ENCODE data around the gene MICALL2. TPM values are rescaled to one million over a fixed set of nuclear protein-coding genes. Genes with fewer than 3 reads are reported as not detected.

MICALL2 gene
- total RNA-seq, 1 donor from 2014 or later: 13.9 TPM

DNA sequence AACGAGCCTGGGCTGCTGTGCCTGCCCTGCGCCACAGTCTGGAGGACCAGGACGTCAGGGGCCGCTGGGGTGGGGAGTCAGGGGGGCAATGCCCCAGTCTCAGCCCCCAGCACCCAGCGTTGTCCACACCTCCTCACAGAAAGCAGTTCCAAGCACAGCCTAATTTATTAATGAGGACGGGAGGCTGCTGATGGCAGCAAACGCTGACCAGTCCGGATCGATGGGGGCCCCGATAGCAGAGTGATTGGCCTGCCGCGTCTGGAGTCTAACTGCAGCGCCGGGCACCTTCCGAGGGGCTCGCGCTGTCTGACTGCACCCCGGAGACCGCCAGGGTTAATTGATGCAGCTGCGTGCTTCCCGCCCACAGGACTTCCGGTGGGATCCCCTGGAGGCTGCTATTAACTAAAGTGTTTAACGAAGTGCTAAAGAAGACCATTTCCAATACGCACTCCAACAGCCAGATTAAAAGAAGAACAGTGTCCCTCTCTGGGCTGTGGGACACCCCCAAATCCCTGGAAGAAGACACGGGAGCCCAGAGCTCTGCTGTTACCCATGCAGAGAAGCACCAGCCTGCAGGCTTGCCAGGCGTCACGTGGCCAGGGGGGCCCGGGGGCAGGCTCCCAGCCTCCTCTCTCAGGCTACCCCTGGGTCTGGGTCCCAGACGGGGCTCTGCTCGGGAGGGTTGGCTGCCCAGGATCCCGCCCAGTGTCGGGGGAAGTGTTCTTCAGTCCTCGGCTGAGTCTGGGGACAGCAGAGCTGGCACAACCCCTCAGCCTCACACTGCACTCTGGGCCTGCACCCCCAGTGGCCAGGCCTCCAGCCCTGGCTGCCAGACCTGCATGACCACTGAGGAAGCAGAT, 63.8 kb downstream of the MICALL2 start:
- Mint-ChIP-seq H3K27ac (no peak overlapping the region), H3K36me3 (ENCODE audit: insufficient read depth) (no peaks in the 10 kb centered on the region), H3K4me3 (ENCODE audit: low read depth) (no peak overlapping the region), H3K4me1 (ENCODE audit: low read depth) (no peaks in the 10 kb centered on the region), H3K27me3 (peaks cover 37% of the 10 kb centered on the region), H3K9me3 (ENCODE audit: low read depth) (peaks cover 6% of the 10 kb centered on the region)
- TF ChIP-seq, protein P1, sequence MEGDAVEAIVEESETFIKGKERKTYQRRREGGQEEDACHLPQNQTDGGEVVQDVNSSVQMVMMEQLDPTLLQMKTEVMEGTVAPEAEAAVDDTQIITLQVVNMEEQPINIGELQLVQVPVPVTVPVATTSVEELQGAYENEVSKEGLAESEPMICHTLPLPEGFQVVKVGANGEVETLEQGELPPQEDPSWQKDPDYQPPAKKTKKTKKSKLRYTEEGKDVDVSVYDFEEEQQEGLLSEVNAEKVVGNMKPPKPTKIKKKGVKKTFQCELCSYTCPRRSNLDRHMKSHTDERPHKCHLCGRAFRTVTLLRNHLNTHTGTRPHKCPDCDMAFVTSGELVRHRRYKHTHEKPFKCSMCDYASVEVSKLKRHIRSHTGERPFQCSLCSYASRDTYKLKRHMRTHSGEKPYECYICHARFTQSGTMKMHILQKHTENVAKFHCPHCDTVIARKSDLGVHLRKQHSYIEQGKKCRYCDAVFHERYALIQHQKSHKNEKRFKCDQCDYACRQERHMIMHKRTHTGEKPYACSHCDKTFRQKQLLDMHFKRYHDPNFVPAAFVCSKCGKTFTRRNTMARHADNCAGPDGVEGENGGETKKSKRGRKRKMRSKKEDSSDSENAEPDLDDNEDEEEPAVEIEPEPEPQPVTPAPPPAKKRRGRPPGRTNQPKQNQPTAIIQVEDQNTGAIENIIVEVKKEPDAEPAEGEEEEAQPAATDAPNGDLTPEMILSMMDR (IDR thresholded peaks at IDR 0.05; ENCODE audit: unreplicated experiment): no peak
- DNase-seq (ENCODE audit: low spot score, unreplicated experiment): no peak

DNA sequence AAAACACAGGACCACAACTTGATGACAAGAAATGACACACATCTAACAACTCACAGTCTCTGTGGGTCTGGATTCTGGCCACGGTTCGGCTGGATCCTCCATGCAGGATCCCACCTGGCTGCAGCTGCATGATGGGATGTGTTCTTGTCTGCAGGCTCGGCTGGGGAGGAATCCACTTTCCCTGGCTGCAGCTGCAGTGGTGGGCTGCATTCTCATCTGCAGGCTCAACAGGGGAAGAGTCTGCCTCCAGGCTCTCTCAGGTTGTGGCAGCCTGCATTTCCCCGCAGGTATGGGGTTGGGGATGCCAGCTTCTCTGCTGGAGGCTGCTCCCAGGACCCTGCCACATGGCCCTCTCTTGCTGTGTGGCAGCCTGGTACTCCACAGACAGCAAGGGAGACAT, 64.9 kb downstream of the MICALL2 start:
- no peaks in the 10 kb centered on the region for H3K36me3 Mint-ChIP-seq (ENCODE audit: insufficient read depth)
- H3K4me1 Mint-ChIP-seq (ENCODE audit: low read depth): no peaks in the 10 kb centered on the region
- H3K27me3 Mint-ChIP-seq: peaks cover 36% of the 10 kb centered on the region
- H3K9me3 Mint-ChIP-seq (ENCODE audit: low read depth): peaks cover 6% of the 10 kb centered on the region
- H3K4me3 Mint-ChIP-seq (ENCODE audit: low read depth): no peak overlapping the region
- no peak overlapping the region for H3K27ac Mint-ChIP-seq
- DNase-seq (ENCODE audit: low spot score, unreplicated experiment): no peak
- TF ChIP-seq, protein P1 (IDR thresholded peaks at IDR 0.05; ENCODE audit: unreplicated experiment): no peak

DNA sequence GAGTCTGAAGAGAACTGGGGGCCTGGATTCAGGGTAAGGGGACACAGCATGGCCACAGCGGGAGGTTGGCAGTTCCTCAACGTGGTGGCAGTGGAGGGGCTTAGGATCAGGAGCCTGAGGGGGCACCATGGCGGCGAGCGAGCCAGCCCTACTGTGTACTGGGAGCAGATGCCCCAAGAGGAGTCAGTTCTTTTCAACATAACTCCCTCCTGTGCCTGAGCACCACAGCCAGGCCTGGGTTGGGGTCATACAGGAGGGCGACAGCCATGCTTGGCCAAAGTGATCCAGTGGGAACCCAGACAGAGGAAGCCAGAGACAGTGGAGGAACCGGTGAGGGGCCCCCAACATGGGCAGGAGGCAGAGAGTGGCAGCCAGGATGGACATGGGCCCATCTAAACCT, 65.8 kb downstream of the MICALL2 start:
- Mint-ChIP-seq H3K4me3 (ENCODE audit: low read depth) (no peak overlapping the region), H3K9me3 (ENCODE audit: low read depth) (peaks cover 6% of the 10 kb centered on the region), H3K36me3 (ENCODE audit: insufficient read depth) (no peaks in the 10 kb centered on the region), H3K27me3 (peaks cover 31% of the 10 kb centered on the region), H3K27ac (no peak overlapping the region), H3K4me1 (ENCODE audit: low read depth) (no peaks in the 10 kb centered on the region)
- TF ChIP-seq, protein P1 (IDR thresholded peaks at IDR 0.05; ENCODE audit: unreplicated experiment): no peak
- no peak for DNase-seq (ENCODE audit: low spot score, unreplicated experiment)

DNA sequence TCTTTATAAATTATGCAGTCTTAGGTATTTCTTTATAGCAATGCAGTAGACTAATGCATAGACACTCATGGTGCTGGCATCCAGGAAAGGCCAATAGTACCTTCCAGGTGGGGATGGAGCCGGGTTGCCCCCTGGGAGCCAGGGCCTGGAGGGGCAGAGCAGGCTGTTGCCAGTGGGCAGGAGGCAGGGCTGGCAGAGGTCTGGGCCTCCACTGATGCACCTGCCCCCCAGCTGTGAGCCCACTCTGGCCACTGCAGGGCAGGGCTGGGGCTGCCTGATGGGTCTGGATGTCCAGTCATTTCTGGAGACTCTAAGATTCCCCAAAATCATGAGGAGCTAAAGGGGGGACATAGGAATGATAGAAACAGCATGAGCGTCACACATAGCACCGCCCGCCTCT, 66.7 kb downstream of the MICALL2 start:
- TF ChIP-seq, protein P1 (IDR thresholded peaks at IDR 0.05; ENCODE audit: unreplicated experiment): no peak
- H3K4me3 Mint-ChIP-seq (ENCODE audit: low read depth): no peak overlapping the region
- peaks cover 30% of the 10 kb centered on the region for H3K27me3 Mint-ChIP-seq
- no peaks in the 10 kb centered on the region for H3K4me1 Mint-ChIP-seq (ENCODE audit: low read depth)
- H3K36me3 Mint-ChIP-seq (ENCODE audit: insufficient read depth): no peaks in the 10 kb centered on the region
- no peak for DNase-seq (ENCODE audit: low spot score, unreplicated experiment)
- H3K27ac Mint-ChIP-seq: no peak overlapping the region
- H3K9me3 Mint-ChIP-seq (ENCODE audit: low read depth): peaks cover 6% of the 10 kb centered on the region

DNA sequence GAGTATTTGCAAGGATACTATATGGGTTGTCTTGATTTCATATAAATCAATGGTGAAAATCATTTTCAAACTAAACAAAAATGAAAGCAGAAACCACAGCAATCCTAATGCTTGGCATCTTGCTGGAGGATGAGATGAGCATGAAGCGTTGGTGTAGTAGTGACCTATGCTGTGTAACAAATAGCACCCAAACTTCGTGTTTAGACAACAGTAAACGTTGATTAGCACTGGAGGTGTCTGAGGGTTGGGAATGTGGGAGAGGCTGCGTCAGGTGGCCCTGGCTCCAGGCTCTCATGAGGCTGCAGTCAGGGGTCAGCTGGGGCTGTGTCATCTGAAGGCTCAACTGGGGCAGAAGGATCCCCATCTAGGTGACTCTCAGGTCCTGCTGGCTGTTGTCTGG, 67.8 kb downstream of the MICALL2 start:
- H3K9me3 Mint-ChIP-seq (ENCODE audit: low read depth): peaks cover 6% of the 10 kb centered on the region
- peaks cover 34% of the 10 kb centered on the region for H3K27me3 Mint-ChIP-seq
- H3K4me3 Mint-ChIP-seq (ENCODE audit: low read depth): no peak overlapping the region
- H3K36me3 Mint-ChIP-seq (ENCODE audit: insufficient read depth): no peaks in the 10 kb centered on the region
- H3K4me1 Mint-ChIP-seq (ENCODE audit: low read depth): no peaks in the 10 kb centered on the region
- DNase-seq (ENCODE audit: low spot score, unreplicated experiment): no peak
- H3K27ac Mint-ChIP-seq: no peak overlapping the region
- TF ChIP-seq, protein P1 (IDR thresholded peaks at IDR 0.05; ENCODE audit: unreplicated experiment): no peak
